ENCODE measurements around the gene PCNX3.

Gene PCNX3
- 149 reads per million, percentile 89 among the genes with 10 or more reads in this experiment for total RNA-seq

DNA sequence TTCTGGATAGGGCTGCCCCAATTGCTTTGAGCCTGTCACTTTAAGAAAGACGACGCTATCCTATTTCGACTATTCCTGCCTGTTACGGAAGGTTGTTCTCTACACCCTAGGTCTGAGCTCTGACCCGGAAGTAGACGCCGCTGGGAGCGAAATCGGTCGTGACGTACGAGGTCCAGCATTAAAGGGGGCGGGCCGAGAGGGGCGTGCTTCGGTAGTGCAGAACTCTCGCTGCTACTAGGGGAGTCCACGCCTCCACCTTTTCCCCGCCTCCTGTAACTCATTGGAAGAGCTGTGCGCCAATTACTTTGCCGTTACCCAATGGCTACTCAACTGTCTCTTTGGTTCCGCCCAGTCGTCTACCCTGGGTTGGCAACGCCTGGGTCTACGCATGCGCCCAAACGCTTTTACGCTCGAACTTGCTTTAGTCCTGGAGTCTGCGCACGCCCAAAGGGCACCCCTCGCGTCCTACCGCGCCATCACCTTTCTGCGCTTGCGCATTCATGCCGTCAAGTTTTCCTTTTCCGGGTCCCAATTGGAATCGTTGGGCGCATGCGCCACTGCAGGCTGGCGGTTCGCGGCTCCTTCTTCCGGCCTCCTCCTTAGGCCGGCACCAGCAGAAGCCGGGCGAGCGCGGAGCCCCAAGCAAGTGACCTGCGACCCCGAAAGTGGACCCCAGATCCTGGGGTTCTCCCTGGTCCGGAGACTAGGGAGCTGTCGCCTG, at the start of gene PCNX3:
PCNX3 (plus strand) TSS at position 548 of the 721 bp plus-strand sequence. CDS start 536 bp downstream, outside the sequence.
- peak; percentile 100 for DNase-seq

DNA sequence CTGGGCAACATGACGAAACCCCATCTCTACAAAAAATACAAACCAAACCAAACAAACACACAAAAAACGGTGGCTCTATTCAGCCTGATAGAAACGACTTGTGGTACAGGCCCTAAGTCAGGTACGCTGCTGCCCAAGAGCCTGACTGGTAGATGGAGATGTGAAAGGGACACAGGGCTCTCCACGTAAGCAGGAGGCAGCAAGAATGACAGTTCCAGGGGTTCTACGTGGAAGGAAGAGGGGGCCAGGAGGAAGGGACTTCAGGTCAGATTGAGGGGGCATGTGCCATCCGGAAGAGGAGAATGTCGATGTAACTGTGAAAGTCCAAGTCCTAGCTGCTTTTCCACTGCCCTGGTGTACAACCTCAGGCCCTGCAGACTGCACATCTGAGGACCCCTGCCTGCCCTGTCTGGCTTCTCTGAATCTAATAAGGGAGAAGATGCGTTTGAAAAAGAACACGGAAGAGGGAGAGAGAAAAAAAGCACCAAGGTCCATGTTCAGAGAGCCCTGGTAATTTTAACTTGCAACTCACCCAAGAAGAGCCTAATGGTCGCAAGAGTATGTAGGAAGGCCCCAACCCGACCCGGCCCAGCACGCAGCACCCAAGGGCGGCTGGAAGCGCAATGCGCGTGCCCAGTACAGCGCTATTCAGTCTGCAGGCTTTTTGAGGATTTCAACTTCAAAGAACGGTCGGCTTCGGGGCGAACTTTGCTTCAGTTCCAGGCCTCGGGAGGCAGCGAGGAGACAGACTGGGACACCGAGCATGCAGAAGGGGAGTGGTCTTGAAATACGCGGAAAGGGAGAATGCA, 46.2 kb upstream of the PCNX3 start:
- DNase-seq: no peak

DNA sequence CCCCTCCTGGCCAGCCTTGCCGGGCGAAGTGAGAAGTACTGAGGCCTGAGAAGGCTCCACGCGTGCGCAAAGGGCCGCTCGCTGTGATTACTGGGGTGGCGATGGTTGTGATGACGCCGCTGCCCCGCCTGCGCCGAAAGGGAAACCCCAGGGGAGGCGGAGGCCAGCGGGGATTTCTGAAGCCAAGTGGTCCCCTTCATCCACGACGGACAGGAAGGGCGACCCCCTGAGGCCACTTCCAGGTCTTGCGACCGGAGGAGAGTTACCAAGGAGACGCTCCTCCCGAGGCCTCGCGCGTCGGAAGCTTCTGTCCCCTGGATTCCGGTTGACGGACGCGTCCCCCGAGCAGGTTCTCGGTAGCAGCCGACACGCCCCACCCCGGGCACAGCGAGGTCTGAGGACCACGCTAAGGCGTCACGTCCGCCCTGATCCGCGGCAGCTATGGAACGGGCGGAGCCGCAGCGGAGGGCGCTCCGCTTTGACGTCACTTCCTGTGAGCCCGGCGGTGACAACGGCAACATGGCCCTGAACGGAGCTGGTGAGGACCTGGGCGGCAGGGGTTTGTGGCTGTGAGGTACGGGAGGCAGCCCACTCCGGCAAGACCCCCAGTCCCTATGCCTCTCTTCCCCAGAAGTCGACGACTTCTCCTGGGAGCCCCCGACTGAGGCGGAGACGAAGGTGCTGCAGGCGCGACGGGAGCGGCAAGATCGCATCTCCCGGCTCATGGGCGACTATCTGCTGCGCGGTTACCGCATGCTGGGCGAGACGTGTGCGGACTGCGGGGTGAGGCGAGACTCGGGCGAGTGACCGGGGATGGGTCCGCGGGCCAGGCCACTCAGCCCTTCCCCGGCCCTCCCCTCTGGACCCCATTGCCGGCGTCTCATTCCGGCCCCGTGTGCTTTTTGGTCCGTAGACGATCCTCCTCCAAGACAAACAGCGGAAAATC, 45.3 kb upstream of the PCNX3 start, which contains the start of gene ZNRD2:
ZNRD2 (plus strand) TSS at position 505 of the 946 bp plus-strand sequence; CDS start at position 520, 15 bp downstream.
- DNase-seq: peak; percentile 99

DNA sequence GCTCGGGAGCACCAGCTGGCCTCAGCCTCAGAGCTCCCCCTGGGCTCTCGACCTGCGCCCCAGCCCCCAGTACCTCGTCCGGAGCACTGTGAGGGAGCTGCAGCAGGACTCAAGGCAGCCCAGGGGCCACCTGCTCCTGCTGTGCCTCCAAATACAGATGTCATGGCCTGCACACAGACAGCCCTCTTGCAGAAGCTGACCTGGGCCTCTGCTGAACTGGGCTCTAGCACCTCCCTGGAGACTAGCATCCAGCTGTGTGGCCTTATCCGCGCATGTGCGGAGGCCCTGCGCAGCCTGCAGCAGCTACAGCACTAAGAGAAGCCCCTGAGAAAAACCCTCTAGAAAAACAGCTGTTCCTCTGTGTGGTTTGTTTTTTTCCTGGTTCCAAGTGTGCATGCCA, 44.2 kb upstream of the PCNX3 start:
- DNase-seq: no peak

DNA sequence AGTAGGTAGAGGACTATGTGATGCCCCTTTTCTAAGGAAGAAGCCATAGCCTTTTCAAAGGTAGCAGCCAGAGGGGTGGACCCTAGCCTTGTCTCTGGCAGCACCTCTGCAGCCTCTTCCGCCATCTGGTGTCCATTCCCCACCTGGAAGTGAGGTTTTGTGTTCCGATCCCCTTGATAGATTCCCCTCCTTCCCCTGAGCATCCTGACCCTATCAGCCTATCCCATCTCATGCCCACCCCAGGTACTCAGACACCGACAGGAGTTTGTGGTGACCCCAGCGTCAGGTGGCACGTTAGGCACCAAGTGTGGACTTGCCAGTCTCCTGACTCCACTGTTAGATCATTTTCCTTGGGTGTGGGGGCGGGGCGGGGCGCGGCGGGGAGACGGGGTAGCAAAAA, 43.6 kb upstream of the PCNX3 start:
- no peak for DNase-seq

DNA sequence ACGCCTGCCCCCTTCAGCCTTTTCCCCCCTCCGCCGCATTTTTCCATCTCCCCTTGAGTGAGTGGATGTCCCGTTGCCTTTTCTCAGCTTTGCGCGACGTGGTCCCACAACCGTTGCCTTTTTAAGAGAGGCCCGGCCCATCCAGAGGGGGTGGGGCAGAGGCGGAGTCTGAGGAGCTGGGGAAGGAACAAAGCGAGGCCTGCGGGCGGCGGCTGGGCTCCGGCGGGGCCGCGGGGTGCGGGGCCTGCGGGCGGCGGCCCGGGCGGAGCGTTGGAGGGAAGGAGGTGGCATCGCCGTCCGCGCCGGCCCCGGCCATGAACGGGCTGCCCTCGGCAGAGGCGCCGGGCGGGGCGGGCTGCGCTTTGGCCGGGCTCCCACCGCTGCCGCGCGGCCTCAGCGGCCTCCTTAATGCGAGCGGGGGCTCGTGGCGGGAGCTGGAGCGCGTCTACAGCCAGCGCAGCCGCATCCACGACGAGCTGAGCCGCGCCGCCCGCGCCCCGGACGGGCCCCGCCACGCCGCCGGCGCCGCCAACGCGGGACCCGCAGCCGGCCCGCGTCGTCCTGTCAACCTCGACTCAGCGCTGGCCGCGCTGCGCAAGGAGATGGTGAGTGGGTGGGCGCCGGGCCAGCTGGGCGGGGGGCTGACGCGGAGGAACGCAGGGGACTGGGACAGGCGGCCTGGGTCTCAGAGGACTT, 43.1 kb upstream of the PCNX3 start, which contains the start of gene FAM89B:
FAM89B (plus strand) TSS at position 183 of the 696 bp plus-strand sequence; CDS start at position 315, 132 bp downstream.
- DNase-seq: peak; percentile 83

DNA sequence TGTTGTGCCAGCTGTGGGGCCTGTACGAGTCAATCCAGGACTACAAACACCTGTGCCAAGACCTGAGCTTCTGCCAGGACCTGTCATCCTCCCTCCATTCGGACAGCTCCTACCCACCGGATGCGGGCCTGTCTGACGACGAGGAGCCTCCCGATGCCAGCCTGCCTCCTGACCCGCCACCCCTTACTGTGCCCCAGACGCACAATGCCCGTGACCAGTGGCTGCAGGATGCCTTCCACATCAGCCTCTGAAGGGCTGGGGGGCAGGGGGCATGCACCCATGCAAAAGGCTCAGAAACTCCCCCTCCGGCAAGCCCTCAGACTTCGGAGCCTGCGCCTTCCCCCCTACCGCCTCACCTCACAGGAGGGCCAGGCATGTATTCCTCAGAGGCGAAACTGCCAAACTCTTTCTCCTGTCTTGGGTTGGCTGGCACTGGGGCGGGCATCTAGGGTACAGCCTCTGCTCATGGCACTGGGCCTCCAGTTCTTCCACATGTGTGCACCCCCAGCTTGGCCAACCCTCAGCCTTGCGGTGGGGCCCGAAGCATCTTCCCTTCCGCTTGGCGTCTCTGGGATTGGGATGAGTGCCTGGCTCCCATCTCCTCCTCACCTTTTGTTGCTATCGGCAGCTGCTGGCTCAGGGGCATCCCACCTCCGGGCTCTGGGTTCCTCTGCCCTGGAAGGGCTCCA, 42.0 kb upstream of the PCNX3 start:
- no peak for DNase-seq

DNA sequence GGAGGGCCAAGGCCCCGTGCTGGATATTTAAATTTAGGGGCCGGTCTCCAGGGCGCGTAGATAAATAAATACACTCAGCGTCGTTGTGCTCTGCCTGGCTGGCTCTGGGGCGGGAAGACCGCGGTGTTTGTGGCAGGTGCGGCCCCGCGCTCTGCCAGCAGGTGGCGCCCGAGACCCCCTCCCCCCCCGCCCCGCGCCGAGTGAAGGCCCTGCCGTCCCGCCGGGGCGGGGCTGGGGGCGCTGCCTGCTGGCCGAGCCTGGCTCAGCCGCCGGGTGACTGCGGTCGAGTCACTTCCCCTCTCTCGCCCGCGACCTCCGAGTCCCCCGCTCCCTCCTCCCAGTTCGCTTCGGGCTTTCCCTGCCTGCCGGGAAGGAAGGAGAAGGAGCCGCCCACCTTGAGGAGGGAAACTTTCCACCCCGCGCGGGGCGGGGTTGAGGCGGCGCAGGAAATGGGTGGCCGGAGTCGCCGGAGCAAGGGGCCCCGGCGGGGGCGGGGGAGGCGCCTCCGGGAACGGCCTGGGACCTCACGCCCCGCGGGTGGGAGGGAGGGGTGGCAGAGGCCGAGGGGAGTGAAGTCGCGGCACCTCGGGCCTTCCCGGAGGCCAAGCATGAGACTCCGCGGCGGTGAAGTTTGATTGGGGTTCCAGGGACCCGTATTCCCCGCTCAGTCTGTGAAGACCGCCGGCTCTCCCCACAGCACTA, 41.3 kb upstream of the PCNX3 start:
- DNase-seq: peak; percentile 79

DNA sequence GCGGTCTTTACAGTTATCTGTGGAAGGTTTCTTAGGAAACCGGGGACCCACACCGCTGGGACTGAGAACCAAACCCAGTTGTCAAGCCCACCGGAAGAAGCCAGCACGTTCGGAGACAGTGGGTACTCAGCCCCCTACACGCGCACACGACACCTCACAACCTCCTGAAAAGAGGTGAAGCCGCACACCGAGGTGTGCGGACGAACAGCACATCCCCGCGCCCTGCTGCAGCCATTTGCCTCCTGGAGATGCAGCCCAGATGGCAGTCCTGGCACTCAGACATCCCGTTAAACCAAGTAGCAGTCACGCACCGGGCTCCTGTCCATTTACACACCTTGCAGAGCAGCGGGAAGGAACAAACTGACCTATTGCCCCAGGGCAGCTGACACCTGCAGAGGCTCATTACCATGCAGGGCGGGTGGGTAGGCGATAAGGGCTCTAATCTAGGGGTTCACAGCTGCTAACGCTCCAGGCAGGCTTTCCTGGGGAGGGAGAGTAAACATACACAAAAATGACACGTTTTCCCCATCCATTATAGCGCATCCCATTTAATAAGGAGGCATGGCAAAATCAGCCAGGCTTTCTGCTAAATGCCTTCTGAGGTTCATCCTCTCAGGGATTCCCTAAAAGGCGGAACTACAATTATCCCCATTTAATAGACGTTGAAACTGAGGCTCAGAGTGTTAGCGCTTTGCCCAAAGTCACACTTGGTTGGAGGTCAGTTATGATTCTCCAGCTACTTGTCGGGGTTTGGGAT, 40.6 kb upstream of the PCNX3 start:
- DNase-seq: no peak

DNA sequence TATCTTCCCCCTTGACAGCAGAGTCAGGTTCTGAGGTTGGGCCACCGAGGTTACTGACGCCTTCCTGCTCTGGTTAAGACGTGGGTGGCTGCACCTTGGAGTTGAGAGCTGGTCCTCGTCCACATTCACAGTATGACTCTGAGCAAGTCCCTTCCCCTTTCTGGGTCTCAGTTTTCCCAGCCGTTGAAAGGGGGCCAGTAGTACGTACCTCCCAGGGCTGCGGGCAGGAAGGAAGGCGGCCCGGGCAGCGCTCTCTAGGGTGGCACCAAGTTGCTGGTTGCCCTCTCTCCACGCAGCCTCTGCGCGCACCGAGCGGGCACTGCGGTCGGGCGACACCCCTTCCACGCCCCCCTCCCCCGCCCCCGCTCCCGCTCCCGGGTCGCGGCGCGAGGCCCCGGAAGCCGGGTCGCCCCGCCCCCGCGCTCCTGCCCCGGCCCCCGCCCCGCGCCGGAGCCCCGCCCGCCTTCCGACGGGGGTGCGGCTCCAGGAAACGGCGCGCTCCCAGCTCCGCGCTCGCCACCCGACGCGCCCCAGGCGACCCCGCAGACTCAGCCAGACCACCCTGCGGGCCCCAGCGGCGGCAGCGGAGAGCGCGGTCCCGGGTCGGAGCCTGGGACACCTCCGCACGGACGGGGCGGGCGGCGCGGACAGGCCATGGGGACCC, 39.9 kb upstream of the PCNX3 start, which contains the start of gene EHBP1L1:
EHBP1L1 (plus strand) TSS at position 486 of the 664 bp plus-strand sequence. CDS start 250 bp downstream, outside the sequence.
- DNase-seq: peak; percentile 74

DNA sequence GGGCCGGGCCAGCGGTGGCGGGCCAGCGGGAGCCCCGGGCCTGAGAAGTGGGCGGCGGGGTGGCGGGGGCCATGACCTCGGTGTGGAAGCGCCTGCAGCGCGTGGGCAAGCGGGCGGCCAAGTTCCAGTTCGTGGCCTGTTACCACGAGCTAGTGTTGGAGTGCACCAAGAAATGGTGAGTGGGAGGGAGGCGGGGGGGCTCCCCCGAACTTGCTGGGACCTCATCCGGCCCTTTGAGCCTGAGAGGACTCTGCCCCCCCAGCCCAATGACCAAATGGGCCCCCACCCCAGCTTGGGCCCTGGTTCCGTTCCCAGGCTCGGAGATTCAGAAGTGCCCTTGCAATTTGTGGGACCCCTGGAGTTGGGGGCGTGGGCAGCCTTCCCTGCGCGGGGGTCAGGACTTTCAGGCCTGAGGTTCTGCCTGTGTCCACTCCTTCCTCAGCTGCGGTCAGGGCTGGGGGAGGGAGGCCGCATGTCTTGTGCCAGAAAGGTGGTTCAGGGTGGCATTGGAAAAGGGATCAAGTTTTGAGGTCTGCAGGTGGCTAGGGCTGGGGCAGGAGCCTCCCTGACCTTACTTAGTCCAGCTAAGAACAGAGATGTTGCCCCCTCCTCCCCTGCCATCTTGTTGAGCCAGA, 39.2 kb upstream of the PCNX3 start:
- DNase-seq: no peak

DNA sequence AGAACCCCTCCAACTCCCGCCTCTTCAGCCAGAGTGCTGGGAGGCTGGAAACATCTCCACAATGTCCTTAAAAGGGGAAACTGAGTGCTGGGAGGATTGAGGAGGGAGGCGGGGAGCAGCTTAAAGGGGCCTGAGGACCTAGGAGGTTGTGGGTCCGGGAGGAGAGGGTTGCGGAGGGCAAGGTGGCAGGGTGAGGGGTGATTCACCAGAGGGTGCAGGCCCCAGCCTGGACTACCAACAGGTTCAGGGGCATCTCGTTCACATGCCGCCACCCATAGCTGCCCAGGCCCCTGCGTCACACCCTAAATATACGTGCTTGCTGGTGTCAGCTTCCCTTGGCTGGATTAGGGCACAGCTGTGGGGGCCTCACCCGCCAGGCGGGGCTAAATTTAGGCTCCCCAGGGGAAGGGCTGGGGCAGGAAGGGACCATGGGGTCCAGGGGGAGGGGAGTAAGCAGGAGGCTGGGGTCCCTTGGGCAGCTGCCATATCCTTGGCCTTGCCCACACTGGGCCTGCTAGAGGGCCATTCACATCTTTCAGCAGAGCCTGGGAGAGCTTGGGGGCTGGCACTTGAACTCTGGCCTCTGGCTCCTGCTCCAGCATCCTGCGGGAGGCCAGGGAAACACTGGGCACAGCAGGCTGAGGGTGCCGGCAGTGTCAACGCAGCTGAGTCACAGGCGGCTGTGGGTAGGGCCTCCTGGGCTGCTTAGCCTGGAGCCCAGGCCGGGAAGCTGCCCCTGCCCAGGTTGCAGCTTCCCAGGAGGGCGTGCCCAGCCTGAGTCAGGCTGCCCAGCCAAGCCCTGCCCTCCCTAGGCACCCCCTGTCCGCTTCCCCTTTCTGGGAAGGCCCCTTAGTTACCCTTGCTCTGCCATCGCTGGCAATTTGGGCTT, 38.5 kb upstream of the PCNX3 start:
- no peak for DNase-seq

DNA sequence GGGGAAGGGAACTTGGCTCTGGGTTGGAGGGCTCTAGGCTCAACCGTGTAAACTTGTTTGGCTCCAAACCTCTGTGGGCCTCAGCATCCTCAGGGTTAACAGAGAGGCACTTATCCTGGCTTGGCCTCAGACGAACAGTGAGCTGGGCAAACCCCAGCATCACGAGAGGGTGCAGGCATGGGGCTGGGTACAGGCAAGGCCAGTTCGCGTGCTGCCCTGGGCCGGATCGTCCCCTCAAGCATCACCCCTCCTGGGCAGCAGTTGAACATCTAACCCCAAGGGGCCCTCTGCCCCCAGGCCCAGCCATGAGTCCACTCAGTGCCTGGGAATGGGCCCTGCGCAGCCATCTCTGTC, 37.8 kb upstream of the PCNX3 start:
- no peak for DNase-seq

DNA sequence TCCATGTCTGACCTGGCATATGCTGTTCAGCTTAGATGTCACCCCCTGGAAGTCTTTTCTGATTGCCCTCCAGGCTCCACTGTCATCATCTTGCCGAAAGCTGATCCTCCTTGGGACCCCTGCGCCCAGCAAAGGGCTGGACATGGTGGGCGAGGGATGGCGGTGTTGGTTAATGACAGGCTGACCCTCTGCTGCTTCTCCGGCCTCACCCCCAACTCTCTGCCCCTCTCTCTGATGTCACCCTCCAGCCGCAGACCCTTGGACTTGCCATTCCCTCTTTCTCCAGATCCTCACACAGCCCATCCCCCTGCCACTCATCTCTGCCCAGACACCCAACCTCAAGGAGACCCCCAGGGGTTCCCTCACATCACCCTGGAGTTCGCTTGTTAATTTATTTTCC, 37.4 kb upstream of the PCNX3 start:
- no peak for DNase-seq

DNA sequence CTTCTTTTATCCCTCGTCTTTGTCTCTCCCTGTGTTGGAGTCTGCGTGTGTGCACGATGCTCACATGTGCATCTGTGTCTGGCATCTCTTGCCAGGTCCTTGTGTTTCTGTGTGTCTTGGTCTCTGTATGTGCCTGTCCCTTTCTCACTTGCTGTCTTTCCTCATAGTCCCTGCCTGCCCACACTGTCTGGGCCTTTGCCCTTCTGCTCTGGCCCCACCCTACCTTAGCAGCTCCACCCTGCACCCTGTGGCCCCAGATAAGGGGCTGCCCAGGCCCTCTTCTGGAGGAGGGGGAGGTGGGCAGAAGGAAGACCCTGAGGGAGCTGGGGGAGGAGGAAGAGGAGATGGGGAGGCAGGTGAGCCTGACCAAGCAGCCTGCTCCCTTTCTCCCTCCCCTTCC, 36.9 kb upstream of the PCNX3 start:
- no peak for DNase-seq

DNA sequence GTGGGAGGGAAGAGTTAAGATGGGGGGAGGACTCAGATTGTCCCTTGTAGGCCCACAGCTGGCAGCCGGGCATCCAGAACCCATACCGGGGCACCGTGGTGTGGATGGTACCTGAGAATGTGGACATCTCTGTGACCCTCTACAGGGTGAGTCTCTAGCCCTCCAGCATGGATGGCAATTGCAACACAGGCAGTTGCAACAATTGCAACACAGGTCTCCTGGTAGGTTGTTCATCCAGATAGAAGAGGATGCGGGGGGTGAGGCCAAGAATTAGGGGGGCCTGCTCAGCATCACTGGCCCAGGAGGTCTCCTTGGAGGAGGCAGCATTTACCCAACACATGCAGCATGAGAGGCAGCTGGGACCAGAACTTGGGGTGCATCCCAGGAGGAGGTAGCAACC, 36.3 kb upstream of the PCNX3 start:
- no peak for DNase-seq

DNA sequence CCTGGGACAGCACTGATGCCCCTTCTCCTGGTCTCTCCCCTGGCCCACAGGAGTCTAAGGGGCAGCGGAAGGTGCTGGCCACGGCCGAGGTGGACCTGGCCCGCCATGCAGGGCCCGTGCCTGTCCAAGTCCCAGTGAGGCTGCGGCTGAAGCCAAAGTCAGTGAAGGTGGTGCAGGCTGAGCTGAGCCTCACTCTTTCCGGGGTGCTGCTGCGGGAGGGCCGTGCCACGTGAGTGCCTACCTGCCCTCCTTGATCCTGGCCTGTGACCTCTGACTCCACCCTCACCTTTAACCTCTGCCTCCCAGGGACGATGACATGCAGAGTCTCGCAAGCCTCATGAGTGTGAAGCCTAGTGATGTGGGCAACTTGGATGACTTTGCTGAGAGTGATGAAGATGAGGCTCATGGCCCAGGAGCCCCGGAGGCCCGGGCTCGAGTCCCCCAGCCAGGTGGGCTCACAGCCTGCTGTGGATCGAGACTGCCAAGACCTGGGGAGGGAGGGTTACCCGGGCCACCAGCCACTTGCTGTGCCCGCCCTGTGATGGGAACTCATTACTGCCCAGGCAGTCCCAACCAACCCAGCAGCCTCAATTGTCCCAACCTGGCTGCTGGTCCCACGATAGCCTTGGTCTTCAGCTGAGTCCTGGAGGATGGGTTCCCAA, 35.4 kb upstream of the PCNX3 start:
- no peak for DNase-seq
